GM21529 (cell line): ENCODE measurements around the gene RNF182.

ENCODE experiments used
- ATAC-seq: cut with Tn5 transposase; IDR thresholded peaks from one replicate; pipeline ENCODE4 v1.9.1; 2021; ENCODE audit not compliant: unreplicated experiment

RNF182 gene

GRCh38 chr6:14026831-14027539 lies 102.2 kb downstream of the RNF182 start:
- ATAC-seq = no peak

GRCh38 chr6:14028631-14029030 lies 103.9 kb downstream of the RNF182 start:
- ATAC-seq = no peak

GRCh38 chr6:14029605-14030004 lies 104.9 kb downstream of the RNF182 start:
- no peak for ATAC-seq
